Measurements from ENCODE around the gene USB1.

The USB1 gene

GRCh38 chr16:58046054-58046881 lies 45.1 kb downstream of the USB1 start:
- no peak for DNase-seq

GRCh38 chr16:58046936-58047335 lies 45.7 kb downstream of the USB1 start:
- DNase-seq: no peak

DNA sequence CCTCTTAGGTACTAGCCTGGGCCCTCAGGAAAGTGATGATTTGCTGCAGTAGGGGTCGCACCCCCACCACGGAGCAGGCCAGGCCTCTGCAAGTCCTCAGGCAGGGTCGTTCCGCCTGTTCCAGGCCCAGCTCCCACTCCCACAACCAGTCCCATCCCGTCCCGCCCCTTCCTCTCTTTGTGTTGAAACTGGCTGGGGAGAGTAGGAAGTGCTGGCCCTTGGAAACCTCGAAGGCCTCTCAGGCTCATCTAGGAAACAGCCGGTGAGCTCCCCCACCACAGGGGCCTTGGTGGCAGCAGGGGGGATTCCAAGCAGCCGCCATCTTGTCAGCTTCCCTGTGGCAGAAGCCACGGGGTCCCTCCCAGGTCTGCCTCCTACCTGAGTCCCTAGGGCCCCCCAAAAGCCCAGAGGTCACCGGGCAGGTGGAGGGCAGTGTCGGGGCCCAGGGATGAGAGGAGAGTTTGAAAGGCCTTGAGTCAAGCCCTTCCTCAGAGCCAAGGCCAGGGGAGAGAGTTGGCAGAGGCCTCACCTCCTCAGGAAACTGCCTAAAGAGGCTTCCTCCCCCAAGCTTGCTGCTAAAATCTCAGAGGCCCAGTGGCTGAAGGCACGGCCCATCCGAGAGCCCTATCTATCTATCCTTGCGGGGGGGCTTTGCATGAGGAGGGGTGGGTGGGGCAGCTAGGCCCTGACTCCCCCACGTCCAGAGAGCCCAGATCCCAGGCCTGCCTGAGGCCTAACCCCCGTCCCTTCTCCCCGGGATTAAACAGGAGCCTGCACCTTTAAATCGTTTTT lies 46.5 kb downstream of the USB1 start:
- no peak for DNase-seq

DNA sequence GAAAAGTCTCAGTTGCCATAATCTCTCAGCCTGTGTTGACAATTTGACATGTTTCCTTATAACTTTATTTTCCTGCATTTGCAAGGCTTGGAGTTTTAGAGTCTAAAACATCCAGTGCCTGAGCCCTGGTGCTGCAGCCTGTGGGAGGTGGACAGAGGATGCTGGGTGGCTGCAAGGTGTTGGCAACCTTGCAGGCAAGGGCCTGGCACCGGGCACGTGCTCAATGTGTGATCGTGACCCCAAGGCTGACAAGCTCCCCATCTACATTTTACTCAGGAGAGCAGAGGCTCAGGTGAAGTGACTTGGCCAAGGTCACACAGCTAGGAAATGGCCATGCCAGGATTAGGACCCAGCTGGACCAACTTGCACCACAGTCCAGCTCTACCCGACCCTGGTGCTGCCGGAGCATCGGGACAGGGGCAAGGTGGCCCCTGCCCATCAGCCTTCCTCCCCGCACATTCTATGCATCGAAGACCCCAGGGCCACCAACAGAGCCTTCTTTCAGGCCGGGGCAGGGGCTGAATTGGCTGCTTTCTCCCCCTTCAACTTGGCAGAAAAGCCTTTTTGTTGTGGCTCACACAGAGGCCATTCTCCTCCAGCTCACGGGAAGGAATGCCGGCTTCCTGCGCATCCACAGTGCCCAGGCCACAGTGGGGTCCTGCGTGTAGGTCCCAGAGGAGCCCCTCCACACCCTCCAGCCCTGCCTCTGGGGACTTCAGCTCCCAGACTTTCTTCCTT lies 47.5 kb downstream of the USB1 start:
- DNase-seq: no peak

GRCh38 chr16:58049232-58050185 lies 48.3 kb downstream of the USB1 start:
- DNase-seq: no peak

- no peak for DNase-seq
Observed at GRCh38 chr16:58051296-58051695, 50.1 kb downstream of the USB1 start.

- no peak for DNase-seq
Observed at GRCh38 chr16:58051821-58052603, 50.8 kb downstream of the USB1 start.

DNA sequence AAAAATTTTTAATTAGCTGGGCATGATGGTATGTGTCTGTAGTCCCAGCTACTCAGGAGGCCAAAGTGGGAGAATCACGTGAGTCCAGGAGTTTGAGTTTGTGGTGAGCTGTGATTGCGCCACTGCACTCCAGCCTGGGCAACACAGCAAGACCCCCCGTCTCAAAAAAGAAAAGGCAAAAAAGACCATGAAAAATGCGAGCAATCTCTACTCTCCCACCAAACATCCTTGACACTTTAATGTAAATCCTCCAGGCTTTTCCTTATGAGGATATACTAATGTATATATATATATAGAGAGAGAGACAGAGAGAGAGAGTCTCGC lies 52.4 kb downstream of the USB1 start:
- no peak for DNase-seq

DNA sequence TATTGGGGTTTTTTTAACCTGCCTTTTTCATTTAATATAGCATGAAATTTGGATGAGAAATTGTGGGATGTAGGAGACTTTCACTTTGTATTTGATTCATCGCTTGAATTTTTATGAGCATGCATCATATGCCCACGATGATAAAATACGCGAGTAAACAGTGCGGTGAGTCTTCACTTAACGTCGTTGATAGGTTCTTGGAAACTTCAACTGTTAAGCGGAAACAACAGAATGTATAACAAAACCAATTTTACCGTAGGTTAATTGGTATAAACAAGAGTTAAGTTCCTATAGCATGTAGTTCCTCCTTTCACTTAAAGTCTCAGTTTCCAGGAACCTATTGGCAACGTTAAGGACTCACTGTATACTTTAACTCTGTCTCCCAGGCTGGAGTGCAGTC lies 53.1 kb downstream of the USB1 start:
- DNase-seq: no peak

DNA sequence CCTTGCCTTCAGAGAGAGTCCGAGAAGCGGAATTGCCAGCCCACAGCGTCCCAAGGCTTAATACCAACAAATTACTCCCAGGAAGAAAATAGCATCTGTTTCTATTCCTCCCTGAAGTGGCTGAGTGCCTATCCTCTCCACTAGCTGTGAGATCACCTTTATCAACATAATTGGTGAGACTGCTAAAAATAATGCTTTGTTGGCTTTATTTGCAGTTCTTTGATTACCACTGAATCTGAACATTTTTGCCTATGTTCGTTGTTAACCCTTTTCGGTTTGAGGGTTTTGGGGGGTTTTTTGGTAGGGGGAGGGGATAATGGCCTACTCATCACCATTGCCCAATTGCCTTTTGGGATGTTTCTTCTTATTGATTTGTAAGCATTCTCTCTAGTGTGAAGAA lies 55.4 kb downstream of the USB1 start:
- DNase-seq: no peak

GRCh38 chr16:58057121-58057520 lies 55.9 kb downstream of the USB1 start:
- DNase-seq: no peak

- no peak for DNase-seq
Observed at GRCh38 chr16:58057784-58058183, 56.6 kb downstream of the USB1 start.

DNA sequence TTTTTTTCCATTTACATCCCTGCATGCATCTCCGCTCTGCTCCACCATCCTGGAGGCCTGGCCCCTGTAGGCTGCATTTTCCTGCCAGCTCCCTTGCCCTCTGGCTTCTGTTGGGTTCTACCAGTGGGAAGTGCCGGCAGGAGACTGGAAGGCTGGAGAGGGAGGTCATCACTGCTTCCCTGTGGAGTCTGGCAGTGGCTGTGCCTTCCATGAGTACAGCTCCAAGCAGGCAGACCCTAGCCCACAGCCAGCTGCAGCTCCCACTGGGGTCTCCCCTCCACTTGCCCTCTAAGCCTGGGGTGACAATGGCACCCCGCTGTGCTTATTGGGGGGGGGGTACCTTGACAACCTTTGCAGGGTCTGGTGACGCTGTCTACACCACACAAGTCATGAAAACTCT lies 61.6 kb downstream of the USB1 start:
- no peak for DNase-seq

DNA sequence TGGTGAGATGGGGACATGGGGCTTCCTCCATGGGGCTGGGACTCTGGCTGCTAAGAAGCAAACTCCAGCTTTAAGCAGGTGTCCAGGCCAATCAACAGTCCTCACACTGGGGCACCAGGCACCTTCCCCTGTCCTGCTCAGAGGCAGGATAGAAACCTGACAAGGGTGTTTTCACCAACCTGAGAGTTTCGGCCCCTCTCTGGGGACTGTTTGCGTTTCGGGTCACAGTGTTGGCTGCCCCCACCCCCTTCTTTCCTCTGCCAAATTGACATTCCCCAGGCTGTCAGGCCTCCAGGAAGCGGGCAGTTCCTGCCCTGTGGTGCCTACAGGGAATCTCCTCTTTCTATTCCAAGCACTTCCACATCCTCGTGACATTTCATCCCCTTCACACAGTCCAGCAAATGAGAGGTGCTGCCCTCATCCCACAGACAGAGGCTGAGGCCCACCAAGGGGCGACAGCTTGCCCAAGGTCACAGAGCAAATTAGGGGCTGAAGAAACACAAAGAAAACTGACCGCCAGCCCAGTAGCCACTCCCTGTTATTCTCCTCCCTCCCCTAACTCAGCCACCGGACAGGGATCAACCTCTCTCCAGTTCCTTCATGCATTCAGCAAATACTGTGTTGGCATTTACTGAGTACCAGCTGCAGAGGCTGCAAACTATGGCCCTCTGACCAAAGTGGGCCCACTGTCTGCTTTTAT lies 62.3 kb downstream of the USB1 start:
- no peak for DNase-seq

- DNase-seq: no peak
Observed at GRCh38 chr16:58070585-58070984, 69.4 kb downstream of the USB1 start.
